ENCODE results near the gene HDAC9.

- TF ChIP-seq CTCF (IDR thresholded peaks at IDR 0.05) (no peak), POLR2A (IDR thresholded peaks at IDR 0.05) (no peak), POLR2AphosphoS5 (IDR thresholded peaks at IDR 0.05) (no peak)
Observed at GRCh38 chr7:18684916-18685315, 189.4 kb downstream of the HDAC9 start.

Measured in prostate gland (tissue), 2 donors.